Effector memory CD4-positive, alpha-beta T cell (primary cell): ENCODE results near the gene CDC42SE1.

Experiments used
- DNase-seq, 3 donors: peaks; one replicate each; pipeline ENCODE4 v3.0.0-alpha.2; 2020
- H3K27ac ChIP-seq: 2 replicates; pipeline ENCODE4 v1.7.0; 2013; ENCODE audit warnings: mild to moderate bottlenecking, low read length, moderate library complexity; ENCODE audit not compliant: insufficient read depth, poor library complexity, severe bottlenecking
- H3K27me3 ChIP-seq: replicated peaks from 2 replicates; pipeline ENCODE4 v1.7.0; 2013; ENCODE audit warnings: mild to moderate bottlenecking, low read length; ENCODE audit not compliant: insufficient read depth, control insufficient read depth, poor library complexity, severe bottlenecking
- H3K36me3 ChIP-seq: 2 replicates; pipeline ENCODE4 v1.7.0; 2013; ENCODE audit warnings: mild to moderate bottlenecking, low read length, moderate library complexity; ENCODE audit not compliant: control insufficient read depth, insufficient read depth
- H3K4me1 ChIP-seq: 2 replicates; pipeline ENCODE4 v1.7.0; 2013; ENCODE audit warnings: low read length, mild to moderate bottlenecking; ENCODE audit not compliant: control insufficient read depth, insufficient read depth, poor library complexity, severe bottlenecking
- H3K4me3 ChIP-seq: 2 replicates; pipeline ENCODE4 v1.7.0; 2013; ENCODE audit warnings: low read length, low read depth, mild to moderate bottlenecking; ENCODE audit not compliant: insufficient read depth, poor library complexity, severe bottlenecking
- H3K9me3 ChIP-seq: 2 replicates; pipeline ENCODE4 v1.7.0; 2013; ENCODE audit warnings: mild to moderate bottlenecking, low read length, moderate library complexity; ENCODE audit not compliant: control insufficient read depth

Gene CDC42SE1

GRCh38 chr1:151039521-151039920 is 19.9 kb downstream of the CDC42SE1 start:
- H3K4me3 ChIP-seq = no peak overlapping the region
- no peak overlapping the region for H3K27ac ChIP-seq
- no peaks in the 10 kb centered on the region for H3K4me1 ChIP-seq
- H3K27me3 ChIP-seq = no peaks in the 10 kb centered on the region
- peaks cover 3% of the 10 kb centered on the region for H3K36me3 ChIP-seq
- no peak for DNase-seq
- no peaks in the 10 kb centered on the region for H3K9me3 ChIP-seq

GRCh38 chr1:151037032-151037431 is 22.4 kb downstream of the CDC42SE1 start:
- H3K4me1 ChIP-seq = no peaks in the 10 kb centered on the region
- no peaks in the 10 kb centered on the region for H3K27me3 ChIP-seq
- no peak overlapping the region for H3K4me3 ChIP-seq
- H3K36me3 ChIP-seq = peaks cover 13% of the 10 kb centered on the region
- H3K27ac ChIP-seq = no peak overlapping the region
- no peak for DNase-seq
- H3K9me3 ChIP-seq = no peaks in the 10 kb centered on the region

DNA sequence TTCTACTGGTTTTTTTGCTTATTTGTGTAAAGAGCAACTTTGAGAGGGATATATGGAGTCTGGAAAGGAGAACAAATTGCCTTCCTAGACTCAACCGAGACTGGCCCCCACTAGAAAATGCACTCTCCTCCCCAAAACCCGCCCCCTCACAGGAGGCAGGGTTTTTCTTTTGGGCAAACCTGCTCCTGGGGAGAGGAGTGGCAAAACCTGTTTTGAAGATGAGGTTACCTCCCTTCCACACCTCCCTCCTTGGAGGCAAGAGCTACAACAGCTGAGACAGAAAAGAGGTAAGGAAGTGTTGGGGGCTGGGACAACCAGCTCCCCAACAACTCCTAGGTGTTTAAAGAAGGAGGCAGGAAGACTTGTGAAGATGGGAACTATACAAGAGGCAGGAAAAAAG is 23.1 kb downstream of the CDC42SE1 start, which contains the start of gene BNIPL:
TSS of gene BNIPL (plus strand) at position 231 of the 400 bp plus-strand sequence. CDS start at position 371, 140 bp downstream.
- no peak within 1 kb of the TSS for H3K4me3 ChIP-seq

GRCh38 chr1:151035167-151035566 is 24.3 kb downstream of the CDC42SE1 start:
- Histone ChIP-seq H3K9me3 (no peaks in the 10 kb centered on the region), H3K36me3 (peaks cover 25% of the 10 kb centered on the region), H3K27ac (no peak overlapping the region), H3K4me3 (no peak overlapping the region), H3K4me1 (no peaks in the 10 kb centered on the region), H3K27me3 (no peaks in the 10 kb centered on the region)
- DNase-seq = no peak

More for the DNA sequence above, 23.1 kb downstream of the CDC42SE1 start, which contains the start of gene BNIPL:
- Histone ChIP-seq H3K9me3 (no peaks in the 10 kb centered on the region), H3K4me1 (no peaks in the 10 kb centered on the region), H3K27ac (no peak within 1 kb of the TSS), H3K27me3 (no peaks in the 10 kb centered on the region), H3K36me3 (peaks cover 16% of the 10 kb centered on the region)
- DNase-seq = no peak

DNA sequence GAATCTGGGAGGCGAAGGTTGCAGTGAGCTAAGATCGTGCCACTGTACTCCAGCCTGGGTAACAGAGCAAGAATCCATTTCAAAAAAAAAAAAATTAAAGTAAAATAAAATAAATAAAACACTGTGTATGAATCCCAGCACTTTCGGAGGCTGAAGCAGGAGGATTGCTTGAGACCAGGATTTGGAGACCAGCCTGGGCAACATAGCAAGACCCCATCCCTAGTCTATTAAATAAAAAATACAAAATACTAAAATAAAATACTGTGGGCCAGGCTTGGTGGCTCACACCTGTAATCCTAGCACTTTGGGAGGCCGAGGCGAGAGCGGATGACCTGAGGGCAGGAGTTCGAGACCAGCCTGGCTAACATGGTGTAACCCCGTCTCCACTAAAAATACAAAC is 27.3 kb downstream of the CDC42SE1 start:
- H3K36me3 ChIP-seq = peaks cover 40% of the 10 kb centered on the region

DNA sequence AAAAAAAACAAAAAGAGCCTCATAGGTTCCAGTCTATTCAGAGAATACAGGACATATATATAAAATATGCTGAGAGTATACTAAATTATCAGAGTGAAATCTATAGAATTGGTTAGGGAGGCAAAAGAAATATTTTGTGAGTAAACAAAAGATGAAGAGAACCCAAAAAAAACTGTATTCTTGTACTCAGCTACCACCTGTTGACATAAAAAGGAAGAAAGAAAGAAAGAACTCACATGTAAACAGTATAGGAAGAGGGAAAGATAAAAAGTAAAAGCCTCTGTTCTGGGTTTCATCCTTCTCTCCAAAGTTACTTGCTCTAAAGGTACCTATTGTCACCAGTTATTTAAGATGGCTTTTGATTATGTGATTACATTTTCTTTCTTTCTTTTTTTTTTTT is 33.0 kb downstream of the CDC42SE1 start:
- no peak overlapping the region for H3K27ac ChIP-seq
- no peaks in the 10 kb centered on the region for H3K27me3 ChIP-seq
- H3K4me3 ChIP-seq = no peak overlapping the region
- no peak for DNase-seq
- peaks cover 45% of the 10 kb centered on the region for H3K36me3 ChIP-seq
- no peaks in the 10 kb centered on the region for H3K9me3 ChIP-seq
- H3K4me1 ChIP-seq = peaks cover 3% of the 10 kb centered on the region

More for the DNA sequence above, 27.3 kb downstream of the CDC42SE1 start:
- Histone ChIP-seq H3K27me3 (no peaks in the 10 kb centered on the region), H3K27ac (no peak overlapping the region), H3K4me1 (no peaks in the 10 kb centered on the region), H3K9me3 (no peaks in the 10 kb centered on the region), H3K4me3 (no peak overlapping the region)
- DNase-seq = no peak

- H3K9me3 ChIP-seq = no peaks in the 10 kb centered on the region
- H3K4me3 ChIP-seq = no peak overlapping the region
- peaks cover 36% of the 10 kb centered on the region for H3K36me3 ChIP-seq
- H3K4me1 ChIP-seq = peaks cover 3% of the 10 kb centered on the region
- no peaks in the 10 kb centered on the region for H3K27me3 ChIP-seq
- peak; percentile 68 to 75 (median 71) for DNase-seq
- no peak overlapping the region for H3K27ac ChIP-seq
Measured at GRCh38 chr1:151024540-151025146, 34.8 kb downstream of the CDC42SE1 start.

- DNase-seq = no peak
- Histone ChIP-seq H3K9me3 (no peaks in the 10 kb centered on the region), H3K27me3 (no peaks in the 10 kb centered on the region), H3K36me3 (no peaks in the 10 kb centered on the region), H3K4me3 (no peak overlapping the region), H3K27ac (no peak overlapping the region), H3K4me1 (peaks cover 11% of the 10 kb centered on the region)
Measured at GRCh38 chr1:151013518-151013917, 45.9 kb downstream of the CDC42SE1 start.

DNA sequence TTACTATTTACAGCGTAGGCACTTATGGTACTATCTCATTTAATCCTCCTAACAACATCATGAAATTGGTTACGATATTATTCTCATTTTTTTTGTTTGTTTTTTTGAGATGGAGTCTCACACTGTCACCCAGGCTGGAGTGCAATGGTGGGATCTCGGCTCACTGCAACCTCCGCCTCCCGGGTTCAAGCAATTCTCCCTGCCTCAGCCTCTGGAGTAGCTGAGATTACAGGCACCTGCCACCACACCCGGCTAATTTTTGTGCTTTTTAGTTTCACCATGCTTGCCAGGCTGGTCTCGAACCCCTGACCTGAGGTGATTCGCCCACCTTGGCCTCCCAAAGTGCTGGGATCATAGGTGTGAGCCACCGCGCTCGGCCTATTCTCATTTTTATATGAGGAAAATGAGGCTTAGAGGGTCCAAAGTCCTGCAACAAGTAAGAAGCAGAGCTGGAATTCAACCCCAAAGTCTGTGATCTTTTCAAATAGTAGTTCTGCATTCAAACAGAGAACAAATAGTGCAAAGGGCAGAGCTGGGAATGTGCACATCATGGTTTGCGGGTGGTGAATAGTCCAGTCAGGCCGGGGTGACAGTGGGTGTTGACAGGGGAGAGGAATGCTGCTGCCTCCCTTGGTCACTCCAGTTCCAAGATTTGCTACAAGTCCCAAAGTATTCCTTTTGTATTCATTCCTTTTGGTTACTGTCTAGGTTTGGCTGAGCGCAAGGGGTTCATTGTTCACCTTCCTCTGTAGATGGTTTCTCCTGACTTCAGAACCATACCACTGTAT is 46.5 kb downstream of the CDC42SE1 start:
- peaks cover 11% of the 10 kb centered on the region for H3K4me1 ChIP-seq
- no peaks in the 10 kb centered on the region for H3K9me3 ChIP-seq
- H3K27me3 ChIP-seq = no peaks in the 10 kb centered on the region
- H3K36me3 ChIP-seq = no peaks in the 10 kb centered on the region
- DNase-seq = no peak
- no peak overlapping the region for H3K27ac ChIP-seq
- no peak overlapping the region for H3K4me3 ChIP-seq

DNA sequence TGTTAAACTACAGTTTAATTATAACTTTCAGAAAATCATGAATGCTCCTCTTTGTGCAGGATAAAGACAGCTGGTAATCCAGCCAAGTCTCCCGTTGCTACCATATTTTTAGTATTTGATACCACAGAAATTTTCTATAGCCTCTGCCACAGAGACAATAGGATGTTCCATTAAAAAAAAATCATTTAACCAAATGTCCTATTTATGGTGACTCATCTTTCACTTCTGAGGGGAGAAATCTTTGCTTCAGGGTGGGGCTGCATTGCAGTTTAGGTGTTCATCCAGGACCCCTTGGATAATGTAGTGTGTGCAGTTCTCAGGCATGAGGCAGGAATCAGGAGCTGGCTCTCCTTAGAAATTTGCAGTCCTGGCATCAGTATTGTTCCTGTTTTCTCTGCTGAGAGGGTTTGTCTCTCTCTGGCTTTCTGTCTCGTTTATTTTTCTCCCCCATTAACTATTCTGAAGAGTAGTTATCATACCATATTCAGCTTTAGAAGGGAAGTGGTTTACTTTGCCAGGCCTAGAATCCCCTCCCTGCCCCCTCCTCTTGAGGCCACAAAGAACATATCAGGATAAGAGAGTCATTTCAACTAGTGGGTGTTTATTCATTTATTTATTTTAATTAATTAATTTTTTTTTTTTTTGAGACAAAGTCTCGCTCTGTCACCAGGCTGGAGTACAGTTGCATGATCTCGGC is 48.1 kb downstream of the CDC42SE1 start:
- no peaks in the 10 kb centered on the region for H3K36me3 ChIP-seq
- DNase-seq = no peak
- no peak overlapping the region for H3K4me3 ChIP-seq
- H3K9me3 ChIP-seq = no peaks in the 10 kb centered on the region
- H3K4me1 ChIP-seq = peaks cover 25% of the 10 kb centered on the region
- no peak overlapping the region for H3K27ac ChIP-seq
- no peaks in the 10 kb centered on the region for H3K27me3 ChIP-seq
